ENCODE measurements around the gene AKAP13.

- no peak for TF ChIP-seq POLR2A (IDR thresholded peaks at IDR 0.05)
- TF ChIP-seq, protein P1, sequence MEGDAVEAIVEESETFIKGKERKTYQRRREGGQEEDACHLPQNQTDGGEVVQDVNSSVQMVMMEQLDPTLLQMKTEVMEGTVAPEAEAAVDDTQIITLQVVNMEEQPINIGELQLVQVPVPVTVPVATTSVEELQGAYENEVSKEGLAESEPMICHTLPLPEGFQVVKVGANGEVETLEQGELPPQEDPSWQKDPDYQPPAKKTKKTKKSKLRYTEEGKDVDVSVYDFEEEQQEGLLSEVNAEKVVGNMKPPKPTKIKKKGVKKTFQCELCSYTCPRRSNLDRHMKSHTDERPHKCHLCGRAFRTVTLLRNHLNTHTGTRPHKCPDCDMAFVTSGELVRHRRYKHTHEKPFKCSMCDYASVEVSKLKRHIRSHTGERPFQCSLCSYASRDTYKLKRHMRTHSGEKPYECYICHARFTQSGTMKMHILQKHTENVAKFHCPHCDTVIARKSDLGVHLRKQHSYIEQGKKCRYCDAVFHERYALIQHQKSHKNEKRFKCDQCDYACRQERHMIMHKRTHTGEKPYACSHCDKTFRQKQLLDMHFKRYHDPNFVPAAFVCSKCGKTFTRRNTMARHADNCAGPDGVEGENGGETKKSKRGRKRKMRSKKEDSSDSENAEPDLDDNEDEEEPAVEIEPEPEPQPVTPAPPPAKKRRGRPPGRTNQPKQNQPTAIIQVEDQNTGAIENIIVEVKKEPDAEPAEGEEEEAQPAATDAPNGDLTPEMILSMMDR (IDR thresholded peaks at IDR 0.05) = no peak
These were observed 371.7 kb downstream of the AKAP13 start for GRCh38 chr15:85752124-85752475.

Measured in testis (tissue), 2 donors.